ENCODE data around the gene CSTB.

The CSTB gene

GRCh38 chr21:43745772-43746517 is 30.2 kb downstream of the CSTB start:
- DNase-seq: no peak

- no peak for DNase-seq
Observed at GRCh38 chr21:43744725-43745124, 31.4 kb downstream of the CSTB start.

GRCh38 chr21:43743947-43744346 is 32.2 kb downstream of the CSTB start:
- DNase-seq: no peak

GRCh38 chr21:43741423-43742096 is 34.5 kb downstream of the CSTB start:
- DNase-seq: no peak

GRCh38 chr21:43740497-43741156 is 35.5 kb downstream of the CSTB start:
- DNase-seq: no peak

GRCh38 chr21:43739621-43740435 is 36.3 kb downstream of the CSTB start:
- no peak for DNase-seq

GRCh38 chr21:43737158-43737950 is 38.8 kb downstream of the CSTB start:
- DNase-seq: no peak

- DNase-seq: no peak
Observed at GRCh38 chr21:43736224-43736883, 39.8 kb downstream of the CSTB start.

GRCh38 chr21:43735236-43736091 is 40.6 kb downstream of the CSTB start:
- no peak for DNase-seq

GRCh38 chr21:43734928-43735229 is 41.2 kb downstream of the CSTB start:
- no peak for DNase-seq

GRCh38 chr21:43734131-43734927 is 41.8 kb downstream of the CSTB start:
- peak; percentile 50 for DNase-seq

- DNase-seq: peak; percentile 57
Observed at GRCh38 chr21:43733529-43734071, 42.5 kb downstream of the CSTB start.

GRCh38 chr21:43733060-43733459 is 43.0 kb downstream of the CSTB start:
- no peak for DNase-seq

GRCh38 chr21:43731891-43732711 is 44.0 kb downstream of the CSTB start:
- no peak for DNase-seq

- no peak for DNase-seq
Observed at GRCh38 chr21:43731476-43731875, 44.6 kb downstream of the CSTB start.

GRCh38 chr21:43728467-43729390 is 47.4 kb downstream of the CSTB start:
- DNase-seq: peak; percentile 90

GRCh38 chr21:43728154-43728466 is 48.0 kb downstream of the CSTB start:
- DNase-seq: no peak
